Measurements from ENCODE around the gene ATP6V0B.

The ATP6V0B gene

GRCh38 chr1:44027320-44027719 is 52.6 kb downstream of the ATP6V0B start:
- DNase-seq, result no peak
